HFF-Myc (cell line): ENCODE measurements around the gene ZBTB2.

Experiments
- DNase-seq: peaks from one replicate; pipeline ENCODE4 v3.0.0-alpha.2; 2011; ENCODE audit warnings: low read depth; ENCODE audit errors: extremely low read depth
- H3K4me3 ChIP-seq: replicated peaks from 2 replicates; pipeline ENCODE4 v1.5.1; 2011; ENCODE audit warnings: low read depth, mild to moderate bottlenecking, control low read depth, low read length
- CTCF ChIP-seq: IDR thresholded peaks from 2 replicates; pipeline ENCODE4 v1.5.1; 2012; ENCODE audit warnings: mild to moderate bottlenecking, low read depth, low read length, control low read depth; ENCODE audit errors: missing control alignments

Gene ZBTB2

GRCh38 chr6:151403919-151404308 is 12.6 kb upstream of the ZBTB2 start:
- no peak for TF ChIP-seq CTCF
- H3K4me3 ChIP-seq = no peak overlapping the region
- no peak for DNase-seq

GRCh38 chr6:151402228-151402627 is 10.9 kb upstream of the ZBTB2 start:
- no peak overlapping the region for H3K4me3 ChIP-seq
- no peak for DNase-seq
- no peak for TF ChIP-seq CTCF

GRCh38 chr6:151400473-151400872 is 9.1 kb upstream of the ZBTB2 start:
- DNase-seq = no peak
- no peak for TF ChIP-seq CTCF

GRCh38 chr6:151399679-151400078 is 8.3 kb upstream of the ZBTB2 start:
- H3K4me3 ChIP-seq = no peak overlapping the region
- DNase-seq = no peak
- TF ChIP-seq CTCF = no peak

More at GRCh38 chr6:151400473-151400872, 9.1 kb upstream of the ZBTB2 start:
- H3K4me3 ChIP-seq = no peak overlapping the region

- H3K4me3 ChIP-seq = peak overlapping the region; percentile 79
- DNase-seq = no peak
- no peak for TF ChIP-seq CTCF
These were observed 2.1 kb upstream of the ZBTB2 start for GRCh38 chr6:151393410-151393809.

GRCh38 chr6:151392427-151392826 is 1.1 kb upstream of the ZBTB2 start:
- H3K4me3 ChIP-seq = peak overlapping the region; percentile 79
- TF ChIP-seq CTCF = no peak
- DNase-seq = no peak

- peak overlapping the region; percentile 79 for H3K4me3 ChIP-seq
- no peak for DNase-seq
- no peak for TF ChIP-seq CTCF
These were observed 398 bp downstream of the ZBTB2 start for GRCh38 chr6:151390851-151391470.
